Activated CD4-positive, alpha-beta T cell treated with anti-CD3 and anti-CD28 coated beads, Interleukin-2, amount 50 U/mL, for 1 hour (primary cell): ENCODE results near the gene PRKCZ.

ENCODE experiments used
- DNase-seq: peaks from one replicate; pipeline ENCODE4 v3.0.0-alpha.2; 2020

PRKCZ gene

DNA sequence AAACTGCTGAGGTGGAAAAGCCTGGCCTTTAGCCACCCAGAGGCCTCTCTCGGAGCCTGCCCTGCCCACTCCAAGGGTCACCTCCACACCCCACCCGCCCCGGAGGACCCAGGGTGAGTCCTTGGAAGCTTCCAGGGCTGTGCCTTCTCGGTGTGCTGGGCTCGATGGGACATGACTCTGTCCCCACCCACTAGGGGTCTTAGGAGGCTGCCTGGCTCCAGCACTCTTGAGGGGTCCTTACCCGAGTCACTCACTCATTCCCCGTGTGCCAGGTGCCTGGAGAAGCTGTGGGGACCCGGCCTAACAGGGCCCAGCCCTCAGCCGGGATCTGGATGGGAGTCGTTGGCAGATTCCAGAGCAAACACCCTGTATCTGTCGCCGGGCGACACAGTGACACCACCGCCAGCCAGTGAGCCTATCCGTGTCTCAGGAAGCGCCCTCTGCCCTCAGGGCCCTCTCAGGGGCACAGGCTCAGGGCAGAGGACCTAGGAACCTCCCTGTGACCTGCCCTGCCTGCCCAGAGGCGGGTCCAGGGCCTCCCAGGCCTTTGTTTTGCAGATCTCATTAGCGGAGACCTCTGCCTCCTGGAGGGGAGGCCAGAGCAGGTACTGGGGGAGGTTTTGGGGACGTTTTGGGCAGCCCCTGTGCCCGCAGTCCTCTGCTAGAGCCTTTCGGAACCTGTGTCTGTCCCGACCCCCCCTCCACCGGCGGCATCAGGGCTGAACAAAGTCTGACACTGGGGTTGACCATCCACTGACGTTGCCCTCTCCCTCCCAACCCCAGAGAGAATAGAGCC, 3.1 kb upstream of the PRKCZ start:
- DNase-seq: no peak

DNA sequence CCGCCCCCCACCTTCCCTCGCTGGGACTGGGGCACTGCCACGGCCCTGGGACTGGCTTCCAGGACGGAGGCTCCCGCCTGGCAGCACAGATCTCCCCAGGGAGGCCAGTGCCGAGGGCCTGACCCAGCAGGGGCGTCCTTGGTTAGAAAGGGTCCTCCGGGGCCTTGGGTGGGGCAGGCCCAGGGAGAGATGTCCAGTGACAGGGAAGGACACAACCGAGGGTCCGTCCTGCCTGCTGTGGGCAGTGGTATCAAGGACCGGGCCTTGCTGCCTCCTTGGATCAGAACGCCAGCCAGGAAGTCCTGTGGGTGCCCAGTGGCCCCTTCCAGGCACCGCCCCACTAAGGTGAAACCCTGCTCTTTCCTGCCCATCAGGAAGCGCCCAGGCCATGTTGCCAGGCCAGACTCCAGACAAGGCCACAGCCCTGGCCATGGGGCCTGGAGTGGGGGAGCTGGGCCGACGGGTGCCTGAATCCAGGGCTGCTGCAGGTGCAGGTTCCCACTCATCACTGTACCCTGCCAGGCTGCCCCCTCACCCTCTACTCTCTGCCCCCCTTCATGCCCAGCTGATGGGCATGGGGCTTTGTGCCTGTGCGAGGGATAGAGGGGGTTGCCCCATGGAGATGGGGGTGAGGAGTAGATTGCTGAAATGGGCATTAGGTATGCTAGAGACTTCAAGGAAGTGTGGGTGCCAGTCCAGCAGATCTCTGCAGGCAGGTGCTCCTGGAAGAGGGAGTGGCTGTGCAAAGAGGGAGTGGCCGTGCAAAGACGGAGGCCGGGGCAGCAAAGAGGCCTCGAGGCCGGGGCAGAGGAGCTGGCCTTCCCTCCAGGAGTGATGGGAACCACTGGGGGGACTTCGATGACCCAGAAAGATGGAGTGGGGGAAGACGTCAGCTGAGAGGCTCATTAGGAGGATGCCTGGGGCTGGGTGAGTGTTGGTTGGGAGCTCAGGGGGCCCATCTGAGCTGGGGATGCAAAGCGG, 2.2 kb upstream of the PRKCZ start:
- no peak for DNase-seq

DNA sequence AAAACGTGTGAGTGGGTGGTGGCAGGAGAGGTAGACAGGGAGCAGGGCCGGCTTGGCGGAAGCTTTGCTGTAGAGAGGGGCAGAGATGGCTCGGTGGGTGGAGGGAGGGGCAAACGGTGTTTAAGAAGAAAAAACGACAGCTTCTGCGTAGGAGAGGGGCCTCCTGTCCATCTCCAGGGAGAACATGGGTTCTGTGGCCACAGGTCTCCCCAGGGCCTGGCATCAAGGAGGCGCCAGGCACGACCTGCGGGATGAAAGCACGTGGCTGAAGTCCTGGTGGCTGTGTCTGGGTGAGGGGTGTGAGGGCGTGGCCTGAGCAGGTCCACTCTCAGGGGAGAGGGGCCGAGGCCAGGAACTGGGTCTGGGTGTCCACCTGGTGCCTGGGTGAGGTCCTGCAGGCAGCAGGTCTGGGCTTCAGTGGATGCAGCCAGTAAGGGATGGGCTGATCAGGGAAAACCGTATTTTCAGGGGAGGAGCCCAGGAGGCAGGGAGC, 940 bp upstream of the PRKCZ start:
- no peak for DNase-seq

DNA sequence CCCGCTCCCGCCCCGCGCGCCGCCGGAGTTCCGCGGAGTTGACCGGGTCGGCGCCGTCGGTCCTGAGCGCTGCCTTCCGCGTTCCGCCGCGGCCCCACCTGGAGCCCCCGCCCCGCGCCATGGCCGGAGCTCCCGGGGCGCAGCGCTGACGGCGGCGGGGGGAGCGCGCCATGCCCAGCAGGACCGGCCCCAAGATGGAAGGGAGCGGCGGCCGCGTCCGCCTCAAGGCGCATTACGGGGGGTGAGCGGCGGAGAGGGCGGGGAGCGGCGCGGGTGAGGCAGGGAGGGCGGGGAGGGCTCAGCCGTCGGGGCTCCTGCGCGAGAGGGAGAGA, 216 bp downstream of the PRKCZ start:
- DNase-seq: no peak

DNA sequence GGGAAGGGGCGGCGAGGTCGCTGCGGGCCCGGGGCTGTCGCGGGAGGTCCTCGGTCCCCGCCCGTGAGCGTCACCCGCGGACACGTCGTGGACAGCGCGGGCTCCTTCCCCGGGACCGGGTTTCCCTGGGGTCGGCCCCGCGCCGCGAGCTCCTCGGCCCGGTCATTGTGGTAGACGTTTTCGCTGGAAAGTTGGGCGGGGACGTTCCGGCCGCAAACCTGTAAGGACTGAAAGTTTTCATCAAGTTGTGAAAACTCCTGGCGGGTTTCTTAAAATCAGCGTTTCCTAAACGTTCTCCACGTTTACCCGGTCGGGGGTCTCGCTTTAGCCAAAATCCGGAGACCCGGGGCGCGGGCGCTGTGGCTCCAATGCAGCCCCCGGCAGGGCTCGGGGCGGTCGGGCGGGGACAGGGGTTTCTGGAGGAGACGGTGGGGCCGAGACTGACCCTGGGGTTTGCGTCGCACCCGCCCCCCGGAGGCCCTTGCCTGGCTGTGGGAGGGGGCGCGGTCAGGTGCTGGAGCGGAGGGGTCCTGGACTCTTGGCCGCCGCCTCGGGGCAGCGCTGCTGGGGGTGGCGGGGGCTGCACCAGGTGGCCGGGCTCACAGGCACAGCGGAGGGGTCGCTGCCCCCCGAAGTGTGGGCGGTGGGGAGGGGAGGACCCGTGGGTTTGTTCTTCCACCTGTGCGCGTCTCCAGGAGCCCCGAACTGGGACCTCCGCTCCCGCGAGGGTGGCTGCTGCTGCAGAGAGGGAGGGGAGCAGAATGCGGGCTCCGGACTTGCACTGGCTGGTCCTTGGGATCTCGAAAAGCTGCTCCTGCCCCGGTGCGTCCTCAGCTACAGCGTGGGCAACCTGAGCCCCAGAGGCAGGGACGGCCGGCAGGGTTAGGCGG, 827 bp downstream of the PRKCZ start:
- DNase-seq: no peak

DNA sequence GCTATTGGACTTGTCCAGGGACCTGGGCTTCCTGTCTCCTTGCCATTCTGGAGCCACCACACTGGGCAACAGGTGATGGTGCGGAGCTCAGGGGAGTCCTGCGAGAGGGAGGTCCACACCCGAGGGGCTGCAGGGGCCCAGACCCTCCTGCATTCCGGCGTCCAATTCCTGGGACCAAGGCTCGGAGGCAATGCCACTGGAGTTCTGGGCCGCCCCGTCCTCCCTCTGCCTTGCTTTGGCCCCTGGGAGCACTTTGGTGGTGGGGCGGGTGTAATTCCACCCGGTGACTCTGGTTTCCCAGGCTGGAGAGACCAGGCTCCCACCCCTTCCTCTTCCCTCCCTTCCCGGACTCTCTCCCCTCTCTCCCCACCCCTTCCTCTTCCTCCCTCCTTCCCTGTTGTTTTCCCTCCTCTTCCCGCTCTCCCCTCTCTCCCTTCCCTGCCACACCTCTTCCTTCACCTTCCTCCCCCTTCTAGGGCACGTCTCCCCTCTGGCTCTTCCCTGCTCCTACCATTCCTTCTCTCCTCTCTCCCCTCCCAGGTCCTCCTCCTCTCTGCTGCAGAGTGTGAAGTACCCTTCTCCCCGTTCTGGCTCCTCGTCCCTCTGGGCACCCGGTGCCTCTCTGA, 2.0 kb downstream of the PRKCZ start:
- DNase-seq: no peak

DNA sequence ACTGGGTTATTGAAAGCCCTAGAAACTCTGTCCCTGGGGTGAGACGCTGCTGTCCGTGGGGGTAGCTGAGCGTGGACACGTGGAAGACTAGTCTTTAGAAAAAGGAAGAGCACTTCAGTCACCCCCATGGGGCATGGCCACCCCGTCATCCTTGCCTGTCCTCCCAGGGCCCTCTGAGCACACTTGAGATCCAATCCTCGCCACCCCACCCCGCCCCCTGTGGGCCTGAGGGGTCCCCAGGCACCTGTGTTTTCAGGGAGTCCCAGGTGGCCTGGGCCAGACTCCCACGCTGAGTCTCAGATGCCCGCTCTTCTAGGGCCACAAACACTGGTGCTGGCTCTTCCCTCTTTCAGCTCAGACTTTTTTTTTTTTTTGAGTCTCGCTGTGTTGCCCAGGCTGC, 2.5 kb downstream of the PRKCZ start:
- no peak for DNase-seq

DNA sequence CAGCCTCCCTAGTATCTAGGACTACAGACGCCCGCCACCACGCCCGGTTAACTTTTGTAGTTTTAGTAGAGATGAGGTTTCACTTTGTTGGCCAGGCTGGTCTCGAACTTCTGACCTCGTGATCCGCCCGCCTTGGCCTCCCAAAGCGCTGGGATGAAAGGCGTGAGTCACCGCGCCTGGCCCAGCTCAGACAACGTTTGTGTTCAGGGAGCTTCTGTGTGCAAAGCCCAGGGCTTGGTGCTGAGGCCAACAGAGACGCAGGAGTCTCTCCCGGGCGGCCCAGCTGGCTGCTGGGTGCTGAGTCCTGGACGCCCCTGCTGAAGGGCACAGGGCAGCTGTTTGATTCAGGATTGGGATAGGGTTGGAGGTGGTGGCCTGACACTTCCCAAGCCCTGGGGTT, 3.0 kb downstream of the PRKCZ start:
- DNase-seq: no peak

DNA sequence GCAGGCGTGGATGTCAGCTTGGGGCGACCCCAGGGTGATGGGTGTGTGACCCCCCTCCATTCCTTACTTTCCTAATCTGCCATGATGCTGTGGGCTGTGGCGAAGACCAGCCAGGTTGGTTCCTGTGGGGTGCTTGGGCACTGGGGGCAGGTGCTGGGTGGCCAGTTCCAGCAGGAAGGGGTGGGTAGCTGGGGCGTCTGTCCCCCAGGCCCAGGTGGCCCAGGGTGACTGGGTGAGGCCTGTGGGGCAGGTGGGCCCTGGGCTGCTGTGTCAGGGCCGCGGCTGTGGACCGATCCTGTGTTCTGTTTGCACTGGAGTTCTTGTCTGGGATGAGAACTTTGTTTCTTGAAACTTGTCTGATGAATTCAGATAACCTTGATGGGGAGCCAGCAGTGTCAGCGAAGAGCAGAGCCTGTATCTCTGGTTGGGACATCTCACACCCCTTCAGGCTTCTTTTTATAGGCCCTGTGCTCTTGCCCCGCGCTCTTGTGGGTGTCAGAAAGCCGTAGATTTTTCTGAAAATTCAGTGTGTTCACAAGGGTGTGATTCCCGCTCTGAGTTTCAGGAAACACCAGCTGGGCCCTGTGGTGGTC, 3.7 kb downstream of the PRKCZ start:
- no peak for DNase-seq

DNA sequence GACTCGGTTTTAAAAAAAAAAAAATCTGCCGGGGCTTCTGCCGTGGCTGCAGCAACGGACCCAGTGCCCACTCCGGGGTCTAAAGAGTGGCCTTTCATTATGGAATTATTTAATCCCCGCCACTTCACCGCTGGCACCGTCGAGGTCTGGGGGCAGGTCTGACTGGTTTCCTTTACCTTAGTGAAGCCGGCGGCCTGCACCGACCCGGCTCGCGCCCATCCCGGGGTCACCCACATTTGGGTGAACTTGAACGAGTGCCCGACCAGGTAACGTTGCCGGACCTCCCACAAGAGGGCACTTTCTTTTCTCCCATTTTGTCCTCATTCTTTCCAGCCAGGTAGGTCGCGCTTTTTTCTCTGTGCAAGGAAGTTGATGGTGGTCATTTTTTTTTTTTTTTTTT, 4.3 kb downstream of the PRKCZ start:
- DNase-seq: no peak

DNA sequence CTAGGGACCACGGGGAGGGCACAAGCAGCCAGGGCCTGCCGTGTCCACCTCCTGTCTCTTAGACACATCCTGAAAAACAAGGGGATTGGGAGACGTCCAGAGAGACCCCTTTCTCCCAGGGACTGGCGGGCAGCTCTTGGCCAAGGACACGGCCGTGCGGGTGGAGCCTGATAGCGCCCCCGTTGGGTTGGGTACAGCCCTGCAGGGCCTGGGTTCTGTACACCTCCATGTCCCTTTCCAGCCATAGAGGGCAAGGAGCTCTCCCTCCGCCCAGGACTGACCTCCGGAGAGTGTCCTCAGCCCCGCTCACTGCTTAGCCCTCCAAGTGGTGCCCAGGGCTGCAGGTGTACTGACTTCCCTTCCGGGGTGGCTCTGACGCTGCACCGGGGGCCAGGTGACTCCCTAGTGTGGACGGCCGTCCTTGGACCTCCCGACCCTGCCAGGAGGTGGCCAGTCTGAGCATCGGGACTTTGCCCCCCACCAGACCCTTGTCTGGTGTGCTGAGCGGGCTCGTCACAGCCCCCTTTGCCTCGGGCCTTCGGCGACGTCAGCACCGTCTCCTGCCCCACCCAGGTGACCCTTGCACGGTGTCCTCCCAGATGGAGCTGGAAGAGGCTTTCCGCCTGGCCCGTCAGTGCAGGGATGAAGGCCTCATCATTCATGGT, 5.8 kb downstream of the PRKCZ start:
- DNase-seq: no peak

DNA sequence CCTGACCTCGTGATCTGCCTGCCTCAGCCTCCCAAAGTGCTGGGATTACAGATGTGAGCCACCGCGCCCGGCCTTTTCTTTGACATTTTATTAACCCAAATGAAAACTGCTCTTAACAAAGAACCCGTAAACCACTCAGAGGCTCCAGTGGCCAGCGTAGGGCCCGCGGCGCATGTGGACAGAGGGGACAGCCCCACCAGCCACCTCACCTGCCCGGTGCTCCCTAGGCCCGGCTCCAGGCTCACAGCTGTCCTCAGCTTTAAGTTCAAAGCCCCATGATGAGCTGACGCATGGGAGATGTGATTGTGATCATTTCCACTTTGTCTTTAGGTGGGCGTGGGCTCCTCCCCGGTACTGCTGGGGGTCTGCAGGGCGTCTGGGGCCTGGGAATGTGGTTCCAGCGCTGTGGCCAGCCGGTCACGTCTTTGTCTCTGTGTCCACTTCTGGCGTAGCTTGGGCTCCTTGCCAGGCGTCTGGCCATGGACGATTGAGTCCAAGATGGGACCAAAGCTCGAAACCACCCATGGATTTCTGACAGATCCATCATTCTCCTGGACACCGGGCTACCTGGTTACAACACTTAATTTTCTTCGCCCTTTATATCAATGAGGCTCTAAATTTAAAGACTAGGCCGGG, 6.9 kb downstream of the PRKCZ start:
- DNase-seq: no peak

DNA sequence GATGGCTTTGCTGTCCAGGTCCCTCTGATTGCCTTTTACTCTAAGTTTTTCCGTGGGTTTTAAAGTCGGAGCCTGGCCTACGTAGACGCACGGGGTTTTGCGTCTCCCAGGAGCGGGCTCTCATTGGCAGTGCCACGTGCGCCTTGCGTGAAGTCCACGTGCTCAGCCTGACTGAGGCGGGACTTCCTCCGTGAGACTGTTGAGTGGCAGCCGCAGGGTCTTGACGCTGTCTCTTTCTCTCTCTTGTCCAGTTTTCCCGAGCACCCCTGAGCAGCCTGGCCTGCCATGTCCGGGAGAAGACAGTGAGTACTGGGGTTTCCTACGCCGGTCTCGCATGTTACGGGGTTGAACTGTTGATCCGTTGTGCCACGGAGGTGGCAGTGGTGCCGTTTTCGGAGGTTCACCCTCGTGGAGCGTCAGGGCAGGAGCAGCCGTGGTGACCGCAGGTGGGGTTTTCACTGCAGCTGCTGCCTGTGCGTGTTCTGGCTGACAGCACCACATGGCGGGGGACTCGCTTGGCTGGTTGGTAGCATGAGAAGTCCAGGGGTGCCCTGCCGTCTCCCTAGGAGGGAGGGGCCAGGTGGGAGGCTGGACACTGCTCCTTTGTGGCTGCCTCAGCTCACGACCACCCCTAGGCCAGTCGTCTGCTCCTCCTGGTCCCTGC, 9.2 kb downstream of the PRKCZ start:
- no peak for DNase-seq

DNA sequence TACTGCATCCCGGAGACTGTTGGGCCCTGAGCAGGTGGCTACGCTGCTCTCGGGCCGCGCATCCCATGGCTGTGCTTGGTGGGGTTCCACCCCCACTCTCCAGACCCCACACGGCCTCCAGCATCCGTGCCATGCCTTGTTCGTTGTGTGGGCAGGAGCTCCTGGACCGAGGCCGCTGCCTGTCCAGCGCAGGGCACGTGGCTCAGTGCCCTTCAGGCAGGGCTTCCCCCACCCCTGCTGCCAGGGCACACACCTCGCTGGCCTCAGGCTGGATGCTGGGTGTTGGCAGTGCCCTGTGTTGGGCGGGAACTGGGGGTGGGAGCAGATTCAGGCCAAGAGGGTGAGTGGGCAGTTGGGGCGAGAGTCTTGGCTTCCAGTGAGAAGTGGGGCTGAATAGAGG, 9.9 kb downstream of the PRKCZ start:
- no peak for DNase-seq

DNA sequence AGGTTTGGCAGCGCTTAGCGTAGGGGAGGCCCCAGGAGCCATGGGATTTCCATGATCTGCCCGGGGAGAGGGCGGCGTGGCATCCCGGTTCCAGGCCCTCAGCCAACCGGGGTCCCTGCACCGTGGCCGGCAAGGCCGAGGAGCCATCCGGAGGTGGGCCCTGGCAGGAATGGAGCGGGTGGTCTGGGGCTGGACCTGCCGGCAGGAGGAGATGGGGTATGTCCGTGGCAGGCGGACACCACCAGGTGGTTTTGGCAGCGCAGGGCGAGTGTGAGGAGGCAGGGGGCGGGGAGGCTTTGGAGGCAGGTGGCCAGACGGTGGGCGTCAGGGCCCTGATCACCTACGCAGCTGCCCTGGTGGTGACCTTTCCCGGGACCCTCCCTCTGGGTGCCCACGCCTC, 10.3 kb downstream of the PRKCZ start:
- no peak for DNase-seq

DNA sequence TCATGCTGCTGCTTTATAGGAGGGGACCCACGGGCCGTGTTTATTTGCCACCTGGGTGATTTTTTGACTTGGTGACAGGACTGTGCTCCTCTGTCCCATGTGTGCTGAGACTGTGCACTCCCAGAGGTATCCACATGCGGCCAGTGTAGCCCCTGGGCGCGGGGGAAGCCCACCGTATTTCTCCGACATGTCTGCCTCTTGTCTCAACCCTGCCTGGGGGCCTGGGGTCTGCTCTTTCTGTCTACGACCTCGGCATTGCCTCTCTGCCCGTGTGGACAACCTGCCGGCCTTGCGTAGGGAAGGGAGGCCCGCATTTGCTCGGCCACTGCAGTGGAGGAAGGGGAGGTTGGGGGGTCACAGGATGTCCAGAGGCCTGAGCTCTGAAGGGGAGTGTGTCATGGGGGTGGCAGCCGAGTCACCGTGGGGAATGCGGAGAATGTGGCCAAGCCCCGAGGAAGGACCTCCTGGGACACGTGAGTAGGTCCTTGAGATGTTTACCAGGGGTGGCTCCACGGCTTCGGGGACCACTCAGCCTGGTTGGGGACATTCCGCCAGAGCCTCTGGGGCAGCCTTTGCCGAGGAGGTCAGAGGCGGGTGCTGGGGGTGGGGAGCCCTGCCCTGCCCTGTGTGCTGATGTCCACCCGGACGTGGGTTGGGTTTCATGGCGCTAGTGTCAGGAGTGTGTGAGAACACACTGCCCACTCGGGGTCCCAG, 11.0 kb downstream of the PRKCZ start:
- DNase-seq: no peak

DNA sequence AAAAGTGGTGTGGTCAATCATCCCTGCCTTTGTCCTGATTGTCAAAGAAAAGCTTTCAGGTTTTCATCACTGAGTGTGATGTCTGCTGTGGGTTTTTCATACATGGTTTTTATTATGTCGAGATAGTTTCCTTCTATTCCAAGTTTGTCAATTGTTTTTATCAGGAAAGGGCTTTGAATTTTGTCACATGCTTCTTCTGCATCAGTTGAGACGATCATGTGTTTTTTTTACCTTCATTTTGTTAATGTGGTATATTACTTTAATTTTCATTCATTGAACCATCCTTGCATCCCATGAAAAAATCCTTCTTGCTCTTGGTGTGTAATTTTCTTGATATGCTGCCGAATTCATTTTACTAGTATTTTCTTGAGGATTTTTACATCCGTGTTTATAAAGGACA, 15.5 kb downstream of the PRKCZ start:
- no peak for DNase-seq

DNA sequence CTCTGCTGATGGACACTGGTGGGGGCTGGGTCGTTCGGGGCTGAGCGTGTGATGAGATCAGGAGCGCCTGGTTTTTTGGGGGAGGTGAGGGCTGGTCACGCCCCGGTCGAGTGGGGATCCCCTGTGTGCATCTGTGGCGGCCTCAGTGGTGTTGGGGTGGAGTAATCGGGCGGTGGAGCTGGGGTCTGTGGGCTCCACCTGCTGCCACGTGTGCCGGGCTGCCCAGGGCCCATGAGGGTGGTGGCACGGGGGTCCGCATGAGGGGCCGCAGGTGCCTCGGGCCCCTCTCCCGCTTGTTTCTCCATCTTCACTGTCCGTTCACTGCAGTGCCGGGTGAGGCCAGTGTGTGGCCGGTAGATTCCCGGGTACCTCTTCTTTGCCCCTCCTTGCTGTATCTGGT, 17.2 kb downstream of the PRKCZ start:
- DNase-seq: no peak

DNA sequence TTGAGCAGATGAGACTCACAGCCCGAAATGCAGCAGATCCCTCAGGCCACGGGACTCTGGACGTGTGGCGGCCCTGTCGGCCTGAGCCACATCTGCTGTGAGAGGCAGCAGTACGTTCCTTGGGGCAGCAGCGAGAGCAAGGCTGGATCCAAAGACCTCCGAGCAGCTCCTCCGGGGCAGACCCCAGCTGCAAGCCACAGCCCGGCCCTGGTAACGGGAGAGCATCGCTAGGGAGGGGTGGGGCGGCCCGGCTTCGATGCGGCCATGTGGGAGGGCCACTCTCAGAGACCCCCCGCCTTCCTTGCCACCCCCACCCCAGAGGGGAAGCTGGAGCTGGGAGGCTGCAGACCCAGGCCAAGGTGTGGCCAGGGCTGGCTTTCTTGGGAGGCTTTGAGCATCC, 17.8 kb downstream of the PRKCZ start:
- DNase-seq: no peak

DNA sequence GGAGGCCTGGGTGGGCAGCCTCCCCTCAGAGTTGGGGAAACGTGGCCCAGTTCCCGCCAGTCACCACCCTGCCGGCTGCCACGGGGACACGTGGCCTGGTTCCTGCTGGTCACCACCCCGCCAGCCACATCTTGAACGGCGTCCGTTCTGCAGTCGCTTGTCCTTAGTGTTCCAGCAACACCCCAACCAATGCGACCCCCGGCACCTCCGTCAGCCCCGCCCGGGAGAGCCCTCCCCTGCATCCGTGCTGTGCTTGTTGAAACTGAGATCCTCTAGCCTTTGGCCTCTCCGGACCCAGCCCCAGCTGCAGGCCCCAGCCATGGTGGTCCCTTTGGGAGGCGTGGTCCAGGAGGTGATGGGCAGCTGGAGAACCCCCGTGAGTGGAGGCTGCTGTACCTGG, 18.7 kb downstream of the PRKCZ start:
- no peak for DNase-seq
